Activated CD4-positive, alpha-beta memory T cell treated with anti-CD3 and anti-CD28 coated beads for 36 hours (primary cell): Measurements from ENCODE around the gene PYGM. TPM values are rescaled to one million over a fixed set of nuclear protein-coding genes. Genes with fewer than 3 reads are reported as not detected.

ENCODE experiments used
- CTCF ChIA-PET: fragments of 350-600 bp; sonication (Branson Sonifier 250); formaldehyde crosslinking; loops from one replicate; lab custom pipeline; 2021; ENCODE audit warnings: antibody characterized with exemption, inconsistent platforms; lab: Charles Lee
- POLR2A ChIA-PET: fragments of 350-600 bp; sonication (Branson Sonifier 250); formaldehyde crosslinking; loops from one replicate; lab custom pipeline; 2021; ENCODE audit warnings: antibody characterized with exemption; lab: Charles Lee
- DNase-seq: peaks from one replicate; pipeline ENCODE4 v3.0.0-alpha.2; 2020
- H3K27ac Mint-ChIP-seq: one replicate; pipeline ENCODE4 v1.8.0; 2021; ENCODE audit warnings: mixed read lengths
- H3K27me3 Mint-ChIP-seq: one replicate; pipeline ENCODE4 v1.8.0; 2021; ENCODE audit warnings: mixed read lengths
- H3K36me3 Mint-ChIP-seq: one replicate; pipeline ENCODE4 v1.8.0; 2021; ENCODE audit warnings: mixed read lengths
- H3K4me1 Mint-ChIP-seq: one replicate; pipeline ENCODE4 v1.8.0; 2021; ENCODE audit warnings: low read depth, mixed read lengths
- H3K4me3 Mint-ChIP-seq: one replicate; pipeline ENCODE4 v1.8.0; 2021; ENCODE audit warnings: mild to moderate bottlenecking, mixed read lengths
- H3K9me3 Mint-ChIP-seq: one replicate; pipeline ENCODE4 v1.8.0; 2021; ENCODE audit warnings: mixed read lengths
- intact Hi-C: fragments of 100-400 bp; cut with micrococcal nuclease; formaldehyde crosslinking; loops from one replicate; pipeline ENCODE4 v1.15.1; 2023
- total RNA-seq, 2 experiments: library from RNA; stranded (reverse); gene quantifications; one replicate each; pipeline ENCODE4 v1.2.3, GENCODE V29; 2021

PYGM gene
- total RNA-seq, 2 experiments from 2014 or later: 0.94 to 1.6 TPM

- Mint-ChIP-seq H3K27ac (no peak overlapping the region), H3K9me3 (no peaks in the 10 kb centered on the region), H3K36me3 (peaks cover 1% of the 10 kb centered on the region), H3K4me1 (peaks cover 25% of the 10 kb centered on the region), H3K27me3 (peaks cover 8% of the 10 kb centered on the region), H3K4me3 (peak overlapping the region; percentile 37)
- CTCF ChIA-PET: interaction anchor here (0.6 to 7.2 kb wide), 18 partner anchors 8 to 425 kb away, joined by 3 to 45 read pairs (median 5); partner anchors contain the start of genes PRDX5 and PYGM
- peak; percentile 84 for DNase-seq
- intact Hi-C loops: loop anchor here (1.0 to 10.0 kb wide), 5 partner anchors 20 to 372 kb away; partner anchors contain the start of genes MEN1, NRXN2, SF1 and TM7SF2
- POLR2A ChIA-PET: no interaction called here
These were observed 16.7 kb downstream of the PYGM start for GRCh38 chr11:64742889-64743590.

GRCh38 chr11:64742087-64742888 is 17.5 kb downstream of the PYGM start:
- Mint-ChIP-seq H3K4me1 (peaks cover 25% of the 10 kb centered on the region), H3K27ac (no peak overlapping the region), H3K9me3 (no peaks in the 10 kb centered on the region), H3K36me3 (peaks cover 1% of the 10 kb centered on the region), H3K27me3 (peaks cover 8% of the 10 kb centered on the region), H3K4me3 (peak overlapping the region; percentile 70)
- DNase-seq: peak; percentile 49
- CTCF ChIA-PET: interaction anchor here (0.6 to 7.2 kb wide), 16 partner anchors 8 to 424 kb away, joined by 3 to 45 read pairs (median 5); partner anchors contain the start of genes PRDX5 and PYGM
- intact Hi-C loops: loop anchor here (1.0 to 10.0 kb wide), 3 partner anchors 19 to 373 kb away; partner anchors contain the start of genes NRXN2, TM7SF2 and ZNHIT2
- POLR2A ChIA-PET: no interaction called here

GRCh38 chr11:64741375-64742086 is 18.2 kb downstream of the PYGM start:
- DNase-seq: no peak
- H3K27me3 Mint-ChIP-seq: peaks cover 8% of the 10 kb centered on the region
- peaks cover 25% of the 10 kb centered on the region for H3K4me1 Mint-ChIP-seq
- POLR2A ChIA-PET: no interaction called here
- H3K27ac Mint-ChIP-seq: no peak overlapping the region
- CTCF ChIA-PET: interaction anchor here (0.7 to 7.2 kb wide), 9 partner anchors 7 to 53 kb away, joined by 3 to 45 read pairs (median 6); partner anchors contain the start of gene PYGM
- peaks cover 1% of the 10 kb centered on the region for H3K36me3 Mint-ChIP-seq
- H3K4me3 Mint-ChIP-seq: peak overlapping the region; percentile 70
- intact Hi-C loops: loop anchor here (1.0 to 10.0 kb wide), 3 partner anchors 19 to 373 kb away; partner anchors contain the start of genes NRXN2, TM7SF2 and ZNHIT2
- H3K9me3 Mint-ChIP-seq: no peaks in the 10 kb centered on the region

- POLR2A ChIA-PET: no interaction called here
These were observed 19.9 kb downstream of the PYGM start for GRCh38 chr11:64739871-64740270.

GRCh38 chr11:64736654-64737053 is 23.1 kb downstream of the PYGM start:
- H3K27ac Mint-ChIP-seq: no peak overlapping the region
- ChIA-PET CTCF (no interaction called here), POLR2A (interaction anchor here (0.6 kb wide), 1 partner anchor 42 kb away, joined by 3 read pairs; no protein-coding TSS in a partner anchor)
- H3K27me3 Mint-ChIP-seq: no peaks in the 10 kb centered on the region
- no peak for DNase-seq
- H3K4me3 Mint-ChIP-seq: no peak overlapping the region
- intact Hi-C loops: no loop called here
- H3K4me1 Mint-ChIP-seq: peaks cover 8% of the 10 kb centered on the region
- no peaks in the 10 kb centered on the region for H3K36me3 Mint-ChIP-seq
- H3K9me3 Mint-ChIP-seq: no peaks in the 10 kb centered on the region

More at GRCh38 chr11:64739871-64740270, 19.9 kb downstream of the PYGM start:
- no peak overlapping the region for H3K4me3 Mint-ChIP-seq
- no peak for DNase-seq
- CTCF ChIA-PET: interaction anchor here (7.2 kb wide), 1 partner anchor 51 kb away, joined by 45 read pairs; no protein-coding TSS in a partner anchor
- peaks cover 18% of the 10 kb centered on the region for H3K4me1 Mint-ChIP-seq
- no peaks in the 10 kb centered on the region for H3K9me3 Mint-ChIP-seq
- H3K36me3 Mint-ChIP-seq: peaks cover 1% of the 10 kb centered on the region
- intact Hi-C loops: loop anchor here (10.0 kb wide), 1 partner anchor 375 kb away; the partner anchor contains the start of genes TM7SF2 and ZNHIT2
- peaks cover 8% of the 10 kb centered on the region for H3K27me3 Mint-ChIP-seq
- H3K27ac Mint-ChIP-seq: no peak overlapping the region

- no peak overlapping the region for H3K27ac Mint-ChIP-seq
- DNase-seq: no peak
- no peak overlapping the region for H3K4me3 Mint-ChIP-seq
- intact Hi-C loops: no loop called here
- peaks cover 5% of the 10 kb centered on the region for H3K4me1 Mint-ChIP-seq
- ChIA-PET POLR2A (interaction anchor here (0.6 to 1.2 kb wide), 2 partner anchors 9 to 43 kb away, joined by 3 to 7 read pairs; no protein-coding TSS in a partner anchor), CTCF (interaction anchor here (0.7 to 3.6 kb wide), 3 partner anchors 8 to 47 kb away, joined by 3 to 20 read pairs (median 11); partner anchors contain the start of gene RASGRP2)
- H3K27me3 Mint-ChIP-seq: no peaks in the 10 kb centered on the region
- H3K36me3 Mint-ChIP-seq: no peaks in the 10 kb centered on the region
- H3K9me3 Mint-ChIP-seq: no peaks in the 10 kb centered on the region
These were observed 24.0 kb downstream of the PYGM start for GRCh38 chr11:64735725-64736259.

- H3K27ac Mint-ChIP-seq: no peak overlapping the region
- no peak for DNase-seq
- H3K4me1 Mint-ChIP-seq: peaks cover 2% of the 10 kb centered on the region
- intact Hi-C loops: no loop called here
- H3K9me3 Mint-ChIP-seq: no peaks in the 10 kb centered on the region
- no peak overlapping the region for H3K4me3 Mint-ChIP-seq
- no peaks in the 10 kb centered on the region for H3K27me3 Mint-ChIP-seq
- no peaks in the 10 kb centered on the region for H3K36me3 Mint-ChIP-seq
- ChIA-PET POLR2A (interaction anchor here (1.2 kb wide), 1 partner anchor 8 kb away, joined by 7 read pairs; no protein-coding TSS in a partner anchor), CTCF (interaction anchor here (0.7 to 3.6 kb wide), 3 partner anchors 9 to 47 kb away, joined by 3 to 20 read pairs (median 11); partner anchors contain the start of gene RASGRP2)
These were observed 24.7 kb downstream of the PYGM start for GRCh38 chr11:64734811-64735724.

- H3K9me3 Mint-ChIP-seq: no peaks in the 10 kb centered on the region
- CTCF ChIA-PET: no interaction called here
- H3K36me3 Mint-ChIP-seq: no peaks in the 10 kb centered on the region
- DNase-seq: no peak
- intact Hi-C loops: no loop called here
- H3K27ac Mint-ChIP-seq: no peak overlapping the region
- H3K4me1 Mint-ChIP-seq: peaks cover 2% of the 10 kb centered on the region
- POLR2A ChIA-PET: no interaction called here
- H3K4me3 Mint-ChIP-seq: no peak overlapping the region
- no peaks in the 10 kb centered on the region for H3K27me3 Mint-ChIP-seq
These were observed 28.2 kb downstream of the PYGM start for GRCh38 chr11:64731601-64732000.

- CTCF ChIA-PET: no interaction called here
- POLR2A ChIA-PET: no interaction called here
- intact Hi-C loops: no loop called here
- H3K36me3 Mint-ChIP-seq: no peaks in the 10 kb centered on the region
- no peaks in the 10 kb centered on the region for H3K9me3 Mint-ChIP-seq
- H3K27me3 Mint-ChIP-seq: no peaks in the 10 kb centered on the region
- H3K4me3 Mint-ChIP-seq: no peak overlapping the region
- DNase-seq: peak; percentile 46
- H3K27ac Mint-ChIP-seq: no peak overlapping the region
- peaks cover 2% of the 10 kb centered on the region for H3K4me1 Mint-ChIP-seq
These were observed 29.9 kb downstream of the PYGM start for GRCh38 chr11:64729851-64730382.

GRCh38 chr11:64728757-64729365 is 30.9 kb downstream of the PYGM start:
- H3K27me3 Mint-ChIP-seq: no peaks in the 10 kb centered on the region
- H3K4me3 Mint-ChIP-seq: no peak overlapping the region
- intact Hi-C loops: no loop called here
- no peak for DNase-seq
- H3K27ac Mint-ChIP-seq: no peak overlapping the region
- peaks cover 7% of the 10 kb centered on the region for H3K4me1 Mint-ChIP-seq
- H3K9me3 Mint-ChIP-seq: no peaks in the 10 kb centered on the region
- no peaks in the 10 kb centered on the region for H3K36me3 Mint-ChIP-seq
- CTCF ChIA-PET: interaction anchor here (0.5 kb wide), 1 partner anchor 15 kb away, joined by 3 read pairs; no protein-coding TSS in a partner anchor
- POLR2A ChIA-PET: no interaction called here
